Peyer's patch (tissue), 4 donors: ENCODE data around the gene INSC. TPM values are rescaled to one million over a fixed set of nuclear protein-coding genes. Genes with fewer than 3 reads are reported as not detected.

Experiments used
- DNase-seq, 3 donors: peaks; one replicate each; pipeline ENCODE4 v3.0.0-alpha.2; 2017 to 2019
- H3K27ac ChIP-seq, 4 donors: fragments of 200-600 bp; sonication (generic); one replicate each; pipeline ENCODE4 v1.5.1; 2016 to 2019
- H3K27me3 ChIP-seq, 2 donors: fragments of 200-600 bp; sonication (generic); one replicate each; pipeline ENCODE4 v1.5.1; 2019
- H3K36me3 ChIP-seq, 3 donors: fragments of 200-600 bp; sonication (generic); one replicate each; pipeline ENCODE4 v1.5.1; 2016 to 2019
- H3K4me1 ChIP-seq, 4 donors: fragments of 200-600 bp; sonication (generic); one replicate each; pipeline ENCODE4 v1.5.1; 2016 to 2019
- H3K4me3 ChIP-seq, 4 donors: fragments of 200-600 bp; sonication (generic); 1 replicate in 3 of 4; 2 replicates in 1 of 4; pipeline ENCODE4 v1.5.1; 2016 to 2019; ENCODE audit warnings: mild to moderate bottlenecking in 1 of 4
- H3K9me3 ChIP-seq, 4 donors: fragments of 200-600 bp; sonication (generic); one replicate each; pipeline ENCODE4 v1.5.1; 2016 to 2019; ENCODE audit warnings: mild to moderate bottlenecking in 1 of 4
- CTCF ChIP-seq, 6 experiments: fragments of 450-650 bp in 4 of 6; fragments of 200-600 bp in 2 of 6; sonication (generic) in 1 of 6; IDR thresholded peaks; one replicate each; pipeline ENCODE4 v1.5.1; 2017 to 2019; ENCODE audit warnings: antibody characterized with exemption in 6 of 6, mild to moderate bottlenecking in 3 of 6, moderate library complexity in 1 of 6
- POLR2A ChIP-seq, 2 donors: fragments of 450-650 bp; IDR thresholded peaks; one replicate each; pipeline ENCODE4 v1.5.1; 2017; ENCODE audit warnings: antibody characterized with exemption in 2 of 2, mild to moderate bottlenecking in 2 of 2, moderate library complexity in 2 of 2
- total RNA-seq, 4 donors: library from RNA; depleted of rRNA; stranded (reverse); fragments of >200 nt; gene quantifications; one replicate each; pipeline ENCODE4 v1.1.0, GENCODE V29; 2016

Gene INSC
- total RNA-seq, 4 donors from 2014 or later = 3.0 to 28.1 (median 6.8) TPM

GRCh38 chr11:15149050-15149449, 34.3 kb downstream of the INSC start:
- Histone ChIP-seq H3K36me3 (no peaks in the 10 kb centered on the region), H3K27me3 (no peaks in the 10 kb centered on the region), H3K4me1 (peaks cover 0 to 10% (median 0%) of the 10 kb centered on the region in 4 donors), H3K4me3 (no peak overlapping the region), H3K27ac (no peak overlapping the region), H3K9me3 (no peaks in the 10 kb centered on the region)
- DNase-seq = no peak
- TF ChIP-seq CTCF (IDR thresholded peaks at IDR 0.05) (no peak), POLR2A (IDR thresholded peaks at IDR 0.05) (no peak)

- Histone ChIP-seq H3K27ac (no peak overlapping the region), H3K27me3 (no peaks in the 10 kb centered on the region), H3K4me3 (no peak overlapping the region), H3K36me3 (no peaks in the 10 kb centered on the region), H3K4me1 (peaks cover 0 to 10% (median 0%) of the 10 kb centered on the region in 4 donors), H3K9me3 (no peaks in the 10 kb centered on the region)
- DNase-seq = no peak
- TF ChIP-seq POLR2A (IDR thresholded peaks at IDR 0.05) (no peak), CTCF (IDR thresholded peaks at IDR 0.05) (no peak)
Observed at GRCh38 chr11:15150507-15150906, 35.8 kb downstream of the INSC start.

GRCh38 chr11:15153231-15153630, 38.5 kb downstream of the INSC start:
- Histone ChIP-seq H3K36me3 (no peaks in the 10 kb centered on the region), H3K4me3 (no peak overlapping the region), H3K4me1 (no peaks in the 10 kb centered on the region), H3K27ac (no peak overlapping the region), H3K9me3 (no peaks in the 10 kb centered on the region), H3K27me3 (no peaks in the 10 kb centered on the region)
- TF ChIP-seq CTCF (IDR thresholded peaks at IDR 0.05) (no peak), POLR2A (IDR thresholded peaks at IDR 0.05) (no peak)
- DNase-seq = no peak

GRCh38 chr11:15157181-15157580, 42.5 kb downstream of the INSC start:
- Histone ChIP-seq H3K27me3 (no peaks in the 10 kb centered on the region), H3K4me3 (no peak overlapping the region), H3K4me1 (no peaks in the 10 kb centered on the region), H3K36me3 (no peaks in the 10 kb centered on the region), H3K9me3 (no peaks in the 10 kb centered on the region), H3K27ac (peak overlapping the region in 1 of 4 donors; percentile 5)
- no peak for DNase-seq
- no peak for TF ChIP-seq POLR2A (IDR thresholded peaks at IDR 0.05)
- no peak for TF ChIP-seq CTCF (IDR thresholded peaks at IDR 0.05)

GRCh38 chr11:15157606-15158137, 42.9 kb downstream of the INSC start:
- DNase-seq = no peak
- H3K9me3 ChIP-seq = no peaks in the 10 kb centered on the region
- no peaks in the 10 kb centered on the region for H3K27me3 ChIP-seq
- H3K4me1 ChIP-seq = no peaks in the 10 kb centered on the region
- TF ChIP-seq POLR2A (IDR thresholded peaks at IDR 0.05) (no peak), CTCF (IDR thresholded peaks at IDR 0.05) (no peak)
- H3K4me3 ChIP-seq = no peak overlapping the region
- H3K27ac ChIP-seq = peak overlapping the region in 2 of 4 donors; percentile 5 to 18
- H3K36me3 ChIP-seq = no peaks in the 10 kb centered on the region
